Lower leg skin (tissue), 4 donors: ENCODE measurements around the gene SPON1. TPM values are rescaled to one million over a fixed set of nuclear protein-coding genes. Genes with fewer than 3 reads are reported as not detected.

ENCODE experiments used
- DNase-seq, 2 donors: peaks; one replicate each; pipeline ENCODE4 v3.0.0-alpha.2; 2019; ENCODE audit warnings: low spot score in 2 of 2
- H3K4me3 ChIP-seq: fragments of 200-600 bp; sonication (generic); 2 replicates; pipeline ENCODE4 v1.5.1; 2017; ENCODE audit warnings: mild to moderate bottlenecking, low read depth; ENCODE audit not compliant: poor library complexity, severe bottlenecking
- CTCF ChIP-seq, 3 donors: fragments of 450-650 bp; IDR thresholded peaks; one replicate each; pipeline ENCODE4 v1.5.1; 2016; ENCODE audit warnings: antibody characterized with exemption in 3 of 3, mild to moderate bottlenecking in 3 of 3, moderate library complexity in 2 of 3
- POLR2A ChIP-seq, 2 donors: fragments of 450-650 bp; IDR thresholded peaks; one replicate each; pipeline ENCODE4 v1.6.1; 2016 to 2017; ENCODE audit warnings: antibody characterized with exemption in 2 of 2, mild to moderate bottlenecking in 1 of 2, moderate library complexity in 1 of 2
- WGBS, 2 donors: methylation state at CpG; one replicate each; pipeline ENCODE4 v1.1.5; 2018; 5-methylcytosine and 5-hydroxymethylcytosine counted together
- intact Hi-C: fragments of 100-400 bp; cut with DNase I; formaldehyde crosslinking; loops from one replicate; pipeline ENCODE4 v1.15.0; 2023; ENCODE audit warnings: low total_unique reads
- total RNA-seq, 4 donors: library from RNA; depleted of rRNA; stranded (reverse); fragments of >200 nt; gene quantifications; one replicate each; pipeline ENCODE4 v1.1.0, GENCODE V29; 2016

The SPON1 gene
- total RNA-seq, 4 donors from 2014 or later, result 3.8 to 12.3 (median 5.1) TPM

GRCh38 chr11:13941775-13942174 is 20.7 kb upstream of the SPON1 start:
- H3K4me3 ChIP-seq, result no peak overlapping the region
- intact Hi-C loops, result no loop called here
- TF ChIP-seq CTCF (IDR thresholded peaks at IDR 0.05), result no peak
- no peak for TF ChIP-seq POLR2A (IDR thresholded peaks at IDR 0.05)
- WGBS, 2 donors, result 95 to 100% methylated on average over 1 of the region's 1 CpG
- DNase-seq, result no peak

- WGBS, 2 donors, result 81 to 97% methylated on average over 1 of the region's 1 CpG
- TF ChIP-seq CTCF (IDR thresholded peaks at IDR 0.05), result no peak
- TF ChIP-seq POLR2A (IDR thresholded peaks at IDR 0.05), result no peak
- intact Hi-C loops, result no loop called here
- no peak overlapping the region for H3K4me3 ChIP-seq
- no peak for DNase-seq
Measured at GRCh38 chr11:13942378-13942777, 20.1 kb upstream of the SPON1 start.

- TF ChIP-seq POLR2A (IDR thresholded peaks at IDR 0.05) (no peak), CTCF (IDR thresholded peaks at IDR 0.05) (no peak)
- DNase-seq, result no peak
- no peak overlapping the region for H3K4me3 ChIP-seq
- intact Hi-C loops, result no loop called here
Measured at GRCh38 chr11:13942971-13943381, 19.5 kb upstream of the SPON1 start.

- DNase-seq, result no peak
- WGBS, 2 donors, result 50 to 52% methylated on average over 3 of the region's 3 CpGs
- intact Hi-C loops, result no loop called here
Measured at GRCh38 chr11:13944016-13944415, 18.5 kb upstream of the SPON1 start.

GRCh38 chr11:13944911-13945425 is 17.6 kb upstream of the SPON1 start:
- TF ChIP-seq CTCF (IDR thresholded peaks at IDR 0.05) (no peak), POLR2A (IDR thresholded peaks at IDR 0.05) (no peak)
- intact Hi-C loops, result no loop called here
- 64 to 70% methylated on average over 3 of the region's 3 CpGs for WGBS, 2 donors
- no peak overlapping the region for H3K4me3 ChIP-seq
- DNase-seq, result no peak

More at GRCh38 chr11:13944016-13944415, 18.5 kb upstream of the SPON1 start:
- no peak overlapping the region for H3K4me3 ChIP-seq
- no peak for TF ChIP-seq CTCF (IDR thresholded peaks at IDR 0.05)
- TF ChIP-seq POLR2A (IDR thresholded peaks at IDR 0.05), result no peak

- intact Hi-C loops, result no loop called here
- TF ChIP-seq POLR2A (IDR thresholded peaks at IDR 0.05) (no peak), CTCF (IDR thresholded peaks at IDR 0.05) (no peak)
- H3K4me3 ChIP-seq, result no peak overlapping the region
- DNase-seq, result no peak
Measured at GRCh38 chr11:13947379-13947778, 15.1 kb upstream of the SPON1 start.
